ENCODE measurements around the gene CCDC85B.

Gene CCDC85B

DNA sequence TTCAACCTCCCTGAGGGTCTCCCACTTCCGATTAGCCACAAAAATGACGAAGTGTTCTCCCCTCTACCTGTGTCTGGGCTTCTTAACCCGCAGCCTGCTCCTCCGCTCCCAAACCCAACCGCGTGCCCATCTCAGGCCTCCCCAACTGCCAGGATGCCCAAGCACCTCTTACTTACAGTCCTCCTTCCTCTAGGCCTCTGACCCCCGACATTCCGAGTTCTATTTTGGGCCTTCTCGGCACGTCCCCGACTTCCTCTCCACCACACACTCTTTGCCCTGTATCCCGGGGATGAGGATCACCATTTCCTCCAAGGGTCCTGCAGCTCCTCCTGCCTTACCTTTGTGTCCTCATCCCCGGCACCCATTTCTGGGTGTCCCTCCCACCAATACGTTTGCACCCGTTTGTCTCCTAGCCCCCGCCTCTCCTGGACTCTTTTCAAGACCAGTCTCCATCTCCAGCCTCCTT is 30.6 kb upstream of the CCDC85B start:
- H3K27ac ChIP-seq, result peak overlapping the region; percentile 97
- no peak for TF ChIP-seq POLR2AphosphoS5 (IDR thresholded peaks at IDR 0.05; ENCODE audit: borderline replicate concordance, low read depth, low read length)
- no peak for TF ChIP-seq EZH2 (IDR thresholded peaks at IDR 0.05)
- no peak for TF ChIP-seq FOXP2 (optimal IDR thresholded peaks at IDR 0.05; ENCODE audit: control extremely low read depth, extremely low read length, insufficient read depth)
- peak overlapping the region; percentile 87 for H3K4me3 ChIP-seq
- peaks cover 51% of the 10 kb centered on the region for H3K36me3 ChIP-seq (ENCODE audit: insufficient read depth, low read length)
- DNase-seq (ENCODE audit: low read depth, low spot score), result no peak
- peak overlapping the region; percentile 89 for H3K9ac ChIP-seq (ENCODE audit: insufficient read length)
- no peaks in the 10 kb centered on the region for H3K9me3 ChIP-seq (ENCODE audit: low read depth, low read length)

DNA sequence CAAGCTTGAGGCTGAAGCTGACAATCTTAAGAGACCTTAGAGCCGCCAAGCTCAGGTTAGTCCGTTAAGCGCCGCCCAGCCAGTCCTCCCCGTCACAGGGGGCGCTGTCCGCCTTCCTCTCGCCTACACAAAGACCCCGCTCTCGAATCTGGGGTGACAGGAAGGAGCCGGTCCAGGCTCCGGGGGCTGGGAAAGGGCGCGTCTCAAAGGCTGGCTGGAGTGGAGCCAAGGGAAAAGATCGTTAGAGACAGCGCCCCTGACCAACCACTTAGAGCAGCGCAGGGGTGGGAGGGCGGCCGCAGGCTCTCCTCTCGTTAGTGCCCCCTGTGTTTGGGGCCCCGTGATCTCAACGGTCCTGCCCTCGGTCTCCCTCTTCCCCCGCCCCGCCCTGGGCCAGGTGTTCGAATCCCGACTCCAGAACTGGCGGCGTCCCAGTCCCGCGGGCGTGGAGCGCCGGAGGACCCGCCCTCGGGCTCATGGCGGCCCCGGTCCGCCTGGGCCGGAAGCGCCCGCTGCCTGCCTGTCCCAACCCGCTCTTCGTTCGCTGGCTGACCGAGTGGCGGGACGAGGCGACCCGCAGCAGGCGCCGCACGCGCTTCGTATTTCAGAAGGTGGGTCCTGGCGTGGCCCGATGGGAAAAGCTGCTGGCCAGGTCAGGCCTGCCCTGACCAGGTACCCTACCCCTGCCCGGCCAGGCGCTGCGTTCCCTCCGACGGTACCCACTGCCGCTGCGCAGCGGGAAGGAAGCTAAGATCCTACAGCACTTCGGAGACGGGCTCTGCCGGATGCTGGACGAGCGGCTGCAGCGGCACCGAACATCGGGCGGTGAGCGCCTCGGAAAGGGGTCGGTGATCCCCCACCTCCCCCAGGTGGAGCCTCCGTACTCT is 30.0 kb upstream of the CCDC85B start, which contains the start of gene MUS81:
TSS of gene MUS81 (plus strand) at position 156 of the 887 bp plus-strand sequence. CDS start at position 477, 321 bp downstream.
- Histone ChIP-seq H3K36me3 (ENCODE audit: insufficient read depth, low read length) (peaks cover 51% of the 10 kb centered on the region), H3K9me3 (ENCODE audit: low read depth, low read length) (no peaks in the 10 kb centered on the region), H3K4me3 (peak within 1 kb of the TSS; percentile 87), H3K27ac (peak within 1 kb of the TSS; percentile 97), H3K9ac (ENCODE audit: insufficient read length) (peak within 1 kb of the TSS; percentile 97)
- DNase-seq (ENCODE audit: low read depth, low spot score), result peak; percentile 90
- TF ChIP-seq FOXP2 (optimal IDR thresholded peaks at IDR 0.05; ENCODE audit: control extremely low read depth, extremely low read length, insufficient read depth), result no peak
- TF ChIP-seq POLR2AphosphoS5 (IDR thresholded peaks at IDR 0.05; ENCODE audit: borderline replicate concordance, low read depth, low read length), result peak; percentile 87

DNA sequence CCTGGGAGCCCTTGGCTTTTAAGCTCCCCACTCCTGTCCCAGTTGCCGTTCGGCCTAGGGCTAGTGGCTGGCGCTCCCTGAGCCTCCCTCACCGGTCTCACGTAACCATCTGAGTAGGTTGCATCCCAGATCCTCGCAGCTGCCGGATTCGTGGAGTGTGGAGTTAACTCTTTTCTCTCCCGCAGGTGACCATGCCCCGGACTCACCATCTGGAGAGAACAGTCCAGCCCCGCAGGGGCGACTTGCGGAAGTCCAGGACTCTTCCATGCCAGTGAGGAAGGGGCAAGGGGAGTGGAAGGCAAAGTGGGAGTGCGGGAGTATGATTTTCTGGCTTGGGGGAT is 29.3 kb upstream of the CCDC85B start:
- H3K36me3 ChIP-seq (ENCODE audit: insufficient read depth, low read length), result peaks cover 47% of the 10 kb centered on the region
- DNase-seq (ENCODE audit: low read depth, low spot score), result no peak

DNA sequence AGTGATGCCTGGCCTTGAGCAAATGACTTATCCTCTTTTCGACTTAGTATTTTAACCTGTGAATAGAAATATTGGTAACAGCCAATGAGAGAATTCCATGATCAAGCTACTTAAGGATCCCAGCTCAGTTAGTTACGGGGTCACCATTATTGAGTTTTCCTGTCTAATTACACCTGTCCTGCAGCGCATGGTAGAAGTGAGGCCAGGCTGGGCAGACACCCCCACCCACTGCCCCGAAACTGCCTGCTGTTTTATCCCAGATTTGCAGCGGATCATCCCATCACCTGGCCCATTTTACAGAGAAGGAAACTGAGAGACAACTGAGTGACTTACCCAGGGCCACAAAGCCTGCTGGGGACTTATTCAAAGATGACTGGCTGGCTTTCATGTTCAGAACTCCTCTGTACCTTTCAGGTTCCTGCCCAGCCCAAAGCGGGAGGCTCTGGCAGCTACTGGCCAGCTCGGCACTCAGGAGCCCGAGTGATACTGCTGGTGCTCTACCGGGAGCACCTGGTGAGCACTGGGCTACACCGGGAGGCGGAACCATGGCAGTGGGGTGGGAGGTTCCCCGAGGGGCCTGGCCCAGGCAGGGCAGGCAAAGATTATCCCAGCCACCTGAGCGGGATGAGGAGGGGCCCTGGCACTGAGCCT is 28.8 kb upstream of the CCDC85B start:
- Histone ChIP-seq H3K9me3 (ENCODE audit: low read depth, low read length) (no peaks in the 10 kb centered on the region), H3K36me3 (ENCODE audit: insufficient read depth, low read length) (peaks cover 42% of the 10 kb centered on the region), H3K27ac (0 out of 2 replicates have a peak overlapping the region, but pooled peaks have one; percentile 97), H3K9ac (ENCODE audit: insufficient read length) (peak overlapping the region; percentile 89), H3K4me3 (peak overlapping the region; percentile 87)
- no peak for DNase-seq (ENCODE audit: low read depth, low spot score)
- TF ChIP-seq FOXP2 (optimal IDR thresholded peaks at IDR 0.05; ENCODE audit: control extremely low read depth, extremely low read length, insufficient read depth) (no peak), POLR2AphosphoS5 (IDR thresholded peaks at IDR 0.05; ENCODE audit: borderline replicate concordance, low read depth, low read length) (no peak), EZH2 (IDR thresholded peaks at IDR 0.05) (no peak)

More for the DNA sequence above, 29.3 kb upstream of the CCDC85B start:
- no peaks in the 10 kb centered on the region for H3K9me3 ChIP-seq (ENCODE audit: low read depth, low read length)
- peak overlapping the region; percentile 89 for H3K9ac ChIP-seq (ENCODE audit: insufficient read length)
- peak overlapping the region; percentile 97 for H3K27ac ChIP-seq
- peak overlapping the region; percentile 87 for H3K4me3 ChIP-seq
- TF ChIP-seq EZH2 (IDR thresholded peaks at IDR 0.05), result no peak
- TF ChIP-seq FOXP2 (optimal IDR thresholded peaks at IDR 0.05; ENCODE audit: control extremely low read depth, extremely low read length, insufficient read depth), result no peak
- no peak for TF ChIP-seq POLR2AphosphoS5 (IDR thresholded peaks at IDR 0.05; ENCODE audit: borderline replicate concordance, low read depth, low read length)

DNA sequence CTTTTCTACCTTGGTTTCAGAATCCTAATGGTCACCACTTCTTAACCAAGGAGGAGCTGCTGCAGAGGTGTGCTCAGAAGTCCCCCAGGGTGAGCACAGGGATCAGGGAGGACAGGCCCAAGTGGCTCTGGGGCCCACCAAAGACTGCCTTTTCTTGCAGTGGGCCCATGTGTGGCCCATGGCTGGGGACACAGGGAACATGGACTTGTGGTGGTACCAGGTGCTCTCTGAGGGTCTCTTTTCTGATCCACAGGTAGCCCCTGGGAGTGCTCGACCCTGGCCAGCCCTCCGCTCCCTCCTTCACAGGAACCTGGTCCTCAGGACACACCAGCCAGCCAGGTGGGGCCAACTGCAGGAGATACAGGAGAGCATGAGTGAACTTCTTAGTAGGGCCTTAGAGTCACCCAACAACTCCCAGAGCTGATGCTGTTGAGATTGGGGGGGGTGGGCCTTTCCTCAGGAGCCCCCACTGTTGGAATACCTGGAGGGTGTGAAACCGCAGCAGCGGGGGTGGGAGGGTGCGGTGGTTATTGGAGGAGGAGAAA is 28.2 kb upstream of the CCDC85B start:
- Histone ChIP-seq H3K9me3 (ENCODE audit: low read depth, low read length) (no peaks in the 10 kb centered on the region), H3K4me3 (no peak overlapping the region), H3K36me3 (ENCODE audit: insufficient read depth, low read length) (peaks cover 43% of the 10 kb centered on the region; the same call in 1 of the 2 replicates), H3K9ac (ENCODE audit: insufficient read length) (no peak overlapping the region), H3K27ac (no peak overlapping the region)
- no peak for TF ChIP-seq FOXP2 (optimal IDR thresholded peaks at IDR 0.05; ENCODE audit: control extremely low read depth, extremely low read length, insufficient read depth)
- TF ChIP-seq EZH2 (IDR thresholded peaks at IDR 0.05), result no peak
- no peak for TF ChIP-seq POLR2AphosphoS5 (IDR thresholded peaks at IDR 0.05; ENCODE audit: borderline replicate concordance, low read depth, low read length)
- DNase-seq (ENCODE audit: low read depth, low spot score), result no peak

DNA sequence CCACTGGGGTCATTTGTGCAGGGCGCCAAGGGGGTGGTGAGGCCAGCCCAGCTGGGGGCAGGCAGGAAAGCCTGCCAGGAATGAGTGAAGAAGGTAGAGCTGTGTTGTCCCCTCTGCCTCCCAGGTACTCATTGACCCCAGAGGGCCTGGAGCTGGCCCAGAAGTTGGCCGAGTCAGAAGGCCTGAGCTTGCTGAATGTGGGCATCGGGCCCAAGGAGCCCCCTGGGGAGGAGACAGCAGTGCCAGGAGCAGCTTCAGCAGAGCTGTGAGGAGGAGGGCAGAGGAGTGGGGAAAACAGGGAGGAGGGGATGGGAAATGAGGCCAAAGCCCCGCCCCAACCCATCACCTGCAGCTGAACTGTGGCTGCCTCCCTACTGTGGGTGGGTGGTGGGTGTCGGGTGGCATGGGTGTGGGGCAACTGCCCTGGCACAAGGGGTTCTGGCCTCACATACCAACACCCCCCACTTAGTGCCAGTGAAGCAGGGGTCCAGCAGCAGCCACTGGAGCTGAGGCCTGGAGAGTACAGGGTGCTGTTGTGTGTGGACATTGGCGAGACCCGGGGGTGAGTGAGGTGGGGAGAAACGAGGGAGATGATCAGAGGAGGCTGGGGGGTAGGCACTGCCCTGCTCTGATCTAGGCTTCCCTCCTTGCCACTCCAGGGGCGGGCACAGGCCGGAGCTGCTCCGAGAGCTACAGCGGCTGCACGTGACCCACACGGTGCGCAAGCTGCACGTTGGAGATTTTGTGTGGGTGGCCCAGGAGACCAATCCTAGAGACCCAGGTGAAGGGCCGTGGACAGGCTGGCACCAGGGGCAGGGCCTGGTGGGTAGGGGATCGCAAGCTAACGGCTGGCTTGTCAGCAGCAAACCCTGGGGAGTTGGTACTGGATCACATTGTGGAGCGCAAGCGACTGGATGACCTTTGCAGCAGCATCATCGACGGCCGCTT is 27.3 kb upstream of the CCDC85B start:
- Histone ChIP-seq H3K36me3 (ENCODE audit: insufficient read depth, low read length) (peaks cover 43% of the 10 kb centered on the region; the same call in 1 of the 2 replicates), H3K9me3 (ENCODE audit: low read depth, low read length) (no peaks in the 10 kb centered on the region), H3K9ac (ENCODE audit: insufficient read length) (no peak overlapping the region), H3K27ac (no peak overlapping the region), H3K4me3 (no peak overlapping the region)
- TF ChIP-seq EZH2 (IDR thresholded peaks at IDR 0.05) (no peak), FOXP2 (optimal IDR thresholded peaks at IDR 0.05; ENCODE audit: control extremely low read depth, extremely low read length, insufficient read depth) (no peak), POLR2AphosphoS5 (IDR thresholded peaks at IDR 0.05; ENCODE audit: borderline replicate concordance, low read depth, low read length) (no peak)
- no peak for DNase-seq (ENCODE audit: low read depth, low spot score)

DNA sequence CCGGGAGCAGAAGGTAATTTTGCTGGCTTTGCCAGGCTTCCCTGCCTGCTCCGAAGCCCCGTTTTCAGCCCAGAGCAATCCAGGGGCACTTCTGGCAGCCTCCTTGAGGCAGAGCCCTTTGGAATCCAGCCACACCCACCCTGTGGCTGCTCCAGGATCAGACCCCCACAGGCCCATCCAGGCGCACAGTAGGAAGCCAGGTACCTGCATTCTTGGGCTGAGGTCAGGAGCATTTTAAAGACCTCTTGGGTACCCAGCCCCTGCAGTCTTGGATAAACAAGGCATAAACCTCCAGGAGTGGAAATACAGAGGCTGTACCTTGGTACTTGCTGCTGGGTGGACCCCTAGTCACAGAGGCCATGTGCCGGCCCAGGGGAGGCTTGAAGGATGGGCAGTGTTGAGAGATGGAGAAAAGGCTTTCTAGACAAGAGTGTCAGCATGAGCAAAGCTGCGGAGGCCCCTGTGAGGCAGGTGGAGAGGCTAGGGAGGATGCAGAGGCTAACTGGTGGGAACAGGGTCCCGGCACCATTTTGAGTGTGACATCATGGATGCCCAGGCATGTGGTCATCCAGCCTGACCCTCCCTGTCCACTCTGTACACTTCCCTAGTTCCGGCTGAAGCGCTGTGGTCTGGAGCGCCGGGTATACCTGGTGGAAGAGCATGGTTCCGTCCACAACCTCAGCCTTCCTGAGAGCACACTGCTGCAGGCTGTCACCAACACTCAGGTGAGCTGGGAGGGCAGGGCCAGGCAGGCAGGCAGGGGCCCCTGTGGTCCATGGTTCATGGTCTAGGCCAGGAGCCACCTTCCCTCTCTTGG is 26.4 kb upstream of the CCDC85B start:
- TF ChIP-seq EZH2 (IDR thresholded peaks at IDR 0.05), result no peak
- no peak for TF ChIP-seq FOXP2 (optimal IDR thresholded peaks at IDR 0.05; ENCODE audit: control extremely low read depth, extremely low read length, insufficient read depth)
- no peak for TF ChIP-seq POLR2AphosphoS5 (IDR thresholded peaks at IDR 0.05; ENCODE audit: borderline replicate concordance, low read depth, low read length)
- peaks cover 43% of the 10 kb centered on the region; the same call in 1 of the 2 replicates for H3K36me3 ChIP-seq (ENCODE audit: insufficient read depth, low read length)
- no peak overlapping the region for H3K9ac ChIP-seq (ENCODE audit: insufficient read length)
- no peak overlapping the region for H3K27ac ChIP-seq
- no peak for DNase-seq (ENCODE audit: low read depth, low spot score)
- no peak overlapping the region for H3K4me3 ChIP-seq
- no peaks in the 10 kb centered on the region for H3K9me3 ChIP-seq (ENCODE audit: low read depth, low read length)

All from SK-N-MC (cell line).